ENCODE measurements around the gene PSME2.

The PSME2 gene

DNA sequence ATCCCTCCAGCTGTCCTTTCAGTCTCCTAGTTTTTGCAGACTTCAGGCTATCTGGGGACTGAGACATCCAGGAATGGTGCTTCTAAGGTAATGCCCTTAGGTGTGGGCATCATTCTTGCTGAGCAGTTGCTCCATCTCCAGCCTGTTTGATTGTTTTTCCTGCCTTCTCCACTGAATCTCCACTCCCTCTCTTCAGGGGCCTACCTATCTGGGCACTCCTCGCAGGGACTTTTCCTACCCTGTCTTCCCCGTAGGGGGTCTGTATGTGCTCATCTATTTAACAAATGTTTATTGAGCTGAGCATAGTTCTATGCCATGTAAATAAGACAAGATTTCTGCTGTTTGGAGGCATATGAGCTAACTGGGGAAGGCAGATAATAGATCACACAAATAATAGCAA, 13.4 kb downstream of the PSME2 start:
- no peak overlapping the region for H3K4me3 ChIP-seq (ENCODE audit: low read depth, low read length)
- no peak for TF ChIP-seq CTCF (IDR thresholded peaks at IDR 0.05; ENCODE audit: insufficient read depth, low read length, missing control alignments)
- ChIA-PET POLR2A (no interaction called here), CTCF (interaction anchor here (0.8 to 2.0 kb wide), 4 partner anchors 13 to 28 kb away, joined by 3 to 8 read pairs (median 6); partner anchors contain the start of genes IRF9, NRL and PSME2)
- no peak for DNase-seq (ENCODE audit: low read depth, low spot score)

- no peak for DNase-seq (ENCODE audit: low read depth, low spot score)
- ChIA-PET CTCF (interaction anchor here (0.9 to 1.6 kb wide), 2 partner anchors 16 to 42 kb away, joined by 3 read pairs; no protein-coding TSS in a partner anchor), POLR2A (no interaction called here)
- no peak overlapping the region for H3K4me3 ChIP-seq (ENCODE audit: low read depth, low read length)
- TF ChIP-seq CTCF (IDR thresholded peaks at IDR 0.05; ENCODE audit: insufficient read depth, low read length, missing control alignments) = no peak
Measured at GRCh38 chr14:24132061-24132685, 14.2 kb downstream of the PSME2 start.

GRCh38 chr14:24131549-24131966, 14.9 kb downstream of the PSME2 start:
- no peak for DNase-seq (ENCODE audit: low read depth, low spot score)
- ChIA-PET CTCF (interaction anchor here (0.9 to 1.6 kb wide), 2 partner anchors 15 to 41 kb away, joined by 3 read pairs; no protein-coding TSS in a partner anchor), POLR2A (no interaction called here)
- H3K4me3 ChIP-seq (ENCODE audit: low read depth, low read length) = no peak overlapping the region
- TF ChIP-seq CTCF (IDR thresholded peaks at IDR 0.05; ENCODE audit: insufficient read depth, low read length, missing control alignments) = no peak

DNA sequence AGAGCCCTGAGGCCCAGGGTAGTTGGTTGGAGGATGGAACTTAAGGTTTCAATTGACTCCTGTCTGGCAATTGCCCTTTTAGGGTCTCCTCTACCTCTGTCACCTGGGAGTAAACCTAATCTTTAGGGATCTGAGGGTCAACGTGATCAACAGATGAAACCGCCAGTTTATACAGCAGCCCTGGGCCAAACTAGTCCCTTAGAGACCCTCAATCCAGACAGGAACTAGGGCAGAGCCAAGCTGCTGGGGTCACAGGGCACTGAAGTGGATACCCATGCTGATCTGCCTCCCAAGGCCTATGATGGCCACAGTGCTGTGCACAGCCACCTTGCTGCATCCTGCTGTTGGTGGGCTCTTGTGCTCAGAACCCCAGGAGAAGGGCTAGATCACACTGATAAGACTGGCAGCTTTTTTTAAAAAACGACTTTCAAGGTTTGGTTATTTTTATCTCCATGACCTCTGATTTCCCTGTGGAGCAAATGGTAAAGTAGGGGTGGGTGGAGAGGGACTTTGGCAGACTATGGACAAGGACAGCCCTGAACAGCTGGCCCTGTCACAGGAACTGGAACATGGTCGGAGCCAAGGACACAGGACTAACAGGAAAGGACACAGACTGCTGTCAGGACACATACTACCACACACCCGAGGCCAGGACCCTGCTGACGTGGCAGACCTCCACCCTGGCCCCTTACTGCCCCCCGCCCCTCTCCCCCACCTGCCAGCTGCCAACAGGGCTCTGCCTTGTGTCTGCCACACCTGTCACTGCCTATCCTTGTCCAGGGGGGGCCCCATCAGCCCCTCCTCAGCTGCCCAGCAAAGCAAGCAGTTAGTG, 15.5 kb downstream of the PSME2 start:
- CTCF ChIA-PET = interaction anchor here (0.9 to 1.6 kb wide), 2 partner anchors 15 to 41 kb away, joined by 3 read pairs; no protein-coding TSS in a partner anchor
- no peak for TF ChIP-seq CTCF (IDR thresholded peaks at IDR 0.05; ENCODE audit: insufficient read depth, low read length, missing control alignments)
- POLR2A ChIA-PET = no interaction called here
- H3K4me3 ChIP-seq (ENCODE audit: low read depth, low read length) = no peak overlapping the region
- DNase-seq (ENCODE audit: low read depth, low spot score) = no peak

- ChIA-PET CTCF (no interaction called here), POLR2A (no interaction called here)
- TF ChIP-seq CTCF (IDR thresholded peaks at IDR 0.05; ENCODE audit: insufficient read depth, low read length, missing control alignments) = no peak
- no peak within 1 kb of the TSS for H3K4me3 ChIP-seq (ENCODE audit: low read depth, low read length)
- DNase-seq (ENCODE audit: low read depth, low spot score) = no peak
Measured at GRCh38 chr14:24130380-24130716, 16.1 kb downstream of the PSME2 start, which contains the start of gene FITM1. Gene FITM1 (plus strand): TSS chr14:24130659. CDS start chr14:24131564, 905 bp downstream.

GRCh38 chr14:24129410-24129998, 16.9 kb downstream of the PSME2 start:
- TF ChIP-seq CTCF (IDR thresholded peaks at IDR 0.05; ENCODE audit: insufficient read depth, low read length, missing control alignments) = no peak
- DNase-seq (ENCODE audit: low read depth, low spot score) = no peak
- POLR2A ChIA-PET = interaction anchor here (0.8 kb wide), 1 partner anchor 15 kb away, joined by 3 read pairs; the partner anchor contains the start of genes DCAF11 and NRL
- CTCF ChIA-PET = interaction anchor here (1.7 kb wide), 1 partner anchor 32 kb away, joined by 4 read pairs; the partner anchor contains the start of gene IRF9
- no peak overlapping the region for H3K4me3 ChIP-seq (ENCODE audit: low read depth, low read length)

Measured in AG04449 (cell line).